ELR (cell line): ENCODE measurements around the gene S100A11.

Experiments used
- DNase-seq: peaks from one replicate; pipeline ENCODE4 v3.0.0-alpha.2; 2015; ENCODE audit warnings: low read depth

S100A11 gene

GRCh38 chr1:151984313-151984956 lies 52.4 kb downstream of the S100A11 start:
- no peak for DNase-seq
